Measurements from ENCODE around the gene ENG.

GRCh38 chr9:127767410-127767809 is 87.0 kb downstream of the ENG start:
- TF ChIP-seq, protein P1, sequence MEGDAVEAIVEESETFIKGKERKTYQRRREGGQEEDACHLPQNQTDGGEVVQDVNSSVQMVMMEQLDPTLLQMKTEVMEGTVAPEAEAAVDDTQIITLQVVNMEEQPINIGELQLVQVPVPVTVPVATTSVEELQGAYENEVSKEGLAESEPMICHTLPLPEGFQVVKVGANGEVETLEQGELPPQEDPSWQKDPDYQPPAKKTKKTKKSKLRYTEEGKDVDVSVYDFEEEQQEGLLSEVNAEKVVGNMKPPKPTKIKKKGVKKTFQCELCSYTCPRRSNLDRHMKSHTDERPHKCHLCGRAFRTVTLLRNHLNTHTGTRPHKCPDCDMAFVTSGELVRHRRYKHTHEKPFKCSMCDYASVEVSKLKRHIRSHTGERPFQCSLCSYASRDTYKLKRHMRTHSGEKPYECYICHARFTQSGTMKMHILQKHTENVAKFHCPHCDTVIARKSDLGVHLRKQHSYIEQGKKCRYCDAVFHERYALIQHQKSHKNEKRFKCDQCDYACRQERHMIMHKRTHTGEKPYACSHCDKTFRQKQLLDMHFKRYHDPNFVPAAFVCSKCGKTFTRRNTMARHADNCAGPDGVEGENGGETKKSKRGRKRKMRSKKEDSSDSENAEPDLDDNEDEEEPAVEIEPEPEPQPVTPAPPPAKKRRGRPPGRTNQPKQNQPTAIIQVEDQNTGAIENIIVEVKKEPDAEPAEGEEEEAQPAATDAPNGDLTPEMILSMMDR (IDR thresholded peaks at IDR 0.05): no peak
- no peak for TF ChIP-seq POLR2A (IDR thresholded peaks at IDR 0.05)
